Right lobe of liver (tissue), 4 donors: Measurements from ENCODE around the gene HABP4.

Source experiments
- POLR2A ChIP-seq: fragments of 450-650 bp; IDR thresholded peaks from one replicate; pipeline ENCODE4 v1.6.1; 2017; ENCODE audit warnings: antibody characterized with exemption, mild to moderate bottlenecking
- TF ChIP-seq, protein P1 (sequence below), 4 donors: fragments of 200-600 bp in 3 of 4; fragments of 450-650 bp in 1 of 4; IDR thresholded peaks; one replicate each; pipeline versions ENCODE4 v1.5.1 to v1.8.0; 2016 to 2022; ENCODE audit warnings: antibody characterized with exemption in 4 of 4, mild to moderate bottlenecking in 2 of 4
- donor health status: DM: no; HTN: no; CAD: no.
- donor health status: DM: no; HTN: no; CAD: no.
- donor health status: DM: no; HTN: yes; CAD: no.

DNA sequence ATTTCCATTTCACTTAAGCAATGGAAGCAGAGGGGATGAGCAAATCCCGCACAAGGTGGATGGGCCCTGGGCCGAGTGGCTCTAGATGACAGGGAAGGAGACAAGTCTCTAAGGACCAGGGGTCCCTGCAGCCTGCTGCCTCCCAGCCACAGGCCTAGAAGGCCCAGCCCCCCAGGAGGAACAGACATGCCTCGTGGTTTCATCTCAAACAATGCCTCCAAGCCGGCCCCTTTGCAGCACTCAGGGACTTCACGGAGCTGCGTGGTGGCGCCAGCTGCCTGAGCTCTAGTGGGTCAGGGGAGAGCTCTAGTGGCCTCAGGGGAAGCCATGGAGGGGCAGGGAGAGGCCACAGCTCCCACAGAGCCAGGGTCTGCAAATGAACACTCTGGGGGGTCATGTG lies 48.8 kb downstream of the HABP4 start:
- TF ChIP-seq, protein P1, sequence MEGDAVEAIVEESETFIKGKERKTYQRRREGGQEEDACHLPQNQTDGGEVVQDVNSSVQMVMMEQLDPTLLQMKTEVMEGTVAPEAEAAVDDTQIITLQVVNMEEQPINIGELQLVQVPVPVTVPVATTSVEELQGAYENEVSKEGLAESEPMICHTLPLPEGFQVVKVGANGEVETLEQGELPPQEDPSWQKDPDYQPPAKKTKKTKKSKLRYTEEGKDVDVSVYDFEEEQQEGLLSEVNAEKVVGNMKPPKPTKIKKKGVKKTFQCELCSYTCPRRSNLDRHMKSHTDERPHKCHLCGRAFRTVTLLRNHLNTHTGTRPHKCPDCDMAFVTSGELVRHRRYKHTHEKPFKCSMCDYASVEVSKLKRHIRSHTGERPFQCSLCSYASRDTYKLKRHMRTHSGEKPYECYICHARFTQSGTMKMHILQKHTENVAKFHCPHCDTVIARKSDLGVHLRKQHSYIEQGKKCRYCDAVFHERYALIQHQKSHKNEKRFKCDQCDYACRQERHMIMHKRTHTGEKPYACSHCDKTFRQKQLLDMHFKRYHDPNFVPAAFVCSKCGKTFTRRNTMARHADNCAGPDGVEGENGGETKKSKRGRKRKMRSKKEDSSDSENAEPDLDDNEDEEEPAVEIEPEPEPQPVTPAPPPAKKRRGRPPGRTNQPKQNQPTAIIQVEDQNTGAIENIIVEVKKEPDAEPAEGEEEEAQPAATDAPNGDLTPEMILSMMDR (IDR thresholded peaks at IDR 0.05) = no peak
- no peak for TF ChIP-seq POLR2A
